ENCODE results near the gene IRX4.

The IRX4 gene

GRCh38 chr5:1834022-1834551 lies 48.6 kb downstream of the IRX4 start:
- DNase-seq: no peak

GRCh38 chr5:1833264-1834021 lies 49.3 kb downstream of the IRX4 start:
- DNase-seq: no peak

GRCh38 chr5:1832511-1833250 lies 50.0 kb downstream of the IRX4 start:
- no peak for DNase-seq

DNA sequence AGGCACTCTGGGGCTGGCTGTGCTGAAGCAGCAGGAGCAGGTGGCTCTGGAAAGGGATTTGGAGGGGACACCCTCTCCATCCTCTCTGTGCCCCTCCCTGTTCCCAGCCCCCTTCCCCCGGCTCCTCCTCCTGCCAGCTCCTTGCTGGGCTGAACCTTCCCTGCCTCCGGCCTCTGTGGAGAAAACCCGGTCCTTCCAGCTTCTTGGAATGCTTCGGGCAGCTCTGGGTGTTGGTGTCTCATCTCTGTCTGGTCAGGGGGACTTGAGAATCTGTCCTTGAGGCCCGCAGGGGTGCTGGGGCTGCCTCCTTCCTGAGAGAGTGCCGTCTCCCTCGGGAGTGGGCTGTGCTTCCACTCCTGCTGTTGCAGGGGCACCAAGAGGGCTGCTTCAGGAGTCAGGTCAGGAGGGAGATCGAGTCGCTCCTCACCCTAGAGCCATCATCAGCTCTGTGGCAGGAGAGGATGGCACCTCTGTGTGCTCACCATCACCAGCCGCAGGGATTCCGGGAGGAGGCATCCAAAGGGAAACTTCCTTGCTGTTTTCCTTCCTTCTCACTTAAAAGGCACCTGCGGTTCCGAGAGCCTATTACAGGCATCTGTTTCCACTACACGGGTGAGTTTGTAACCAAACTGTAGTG lies 50.9 kb downstream of the IRX4 start:
- no peak for DNase-seq

DNA sequence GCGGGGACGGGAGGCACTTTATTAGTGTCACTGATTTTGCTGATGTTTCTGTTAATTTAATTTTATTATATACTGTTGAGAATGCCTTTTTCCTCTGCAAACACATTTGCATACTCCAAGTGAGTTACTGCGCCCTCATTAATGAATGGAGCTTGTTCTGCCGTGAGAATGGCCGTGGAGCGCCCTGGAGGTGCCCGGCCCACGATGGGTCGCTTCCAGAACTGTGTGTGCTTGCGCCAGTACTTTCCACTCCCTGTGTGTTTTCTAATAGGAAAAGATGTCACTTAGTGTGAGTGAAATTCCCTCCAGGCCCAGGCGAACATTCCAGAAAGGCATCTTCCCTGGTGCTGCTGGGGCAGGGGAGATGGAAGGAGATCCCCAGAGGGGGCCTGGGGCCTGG lies 51.5 kb downstream of the IRX4 start:
- DNase-seq: no peak

DNA sequence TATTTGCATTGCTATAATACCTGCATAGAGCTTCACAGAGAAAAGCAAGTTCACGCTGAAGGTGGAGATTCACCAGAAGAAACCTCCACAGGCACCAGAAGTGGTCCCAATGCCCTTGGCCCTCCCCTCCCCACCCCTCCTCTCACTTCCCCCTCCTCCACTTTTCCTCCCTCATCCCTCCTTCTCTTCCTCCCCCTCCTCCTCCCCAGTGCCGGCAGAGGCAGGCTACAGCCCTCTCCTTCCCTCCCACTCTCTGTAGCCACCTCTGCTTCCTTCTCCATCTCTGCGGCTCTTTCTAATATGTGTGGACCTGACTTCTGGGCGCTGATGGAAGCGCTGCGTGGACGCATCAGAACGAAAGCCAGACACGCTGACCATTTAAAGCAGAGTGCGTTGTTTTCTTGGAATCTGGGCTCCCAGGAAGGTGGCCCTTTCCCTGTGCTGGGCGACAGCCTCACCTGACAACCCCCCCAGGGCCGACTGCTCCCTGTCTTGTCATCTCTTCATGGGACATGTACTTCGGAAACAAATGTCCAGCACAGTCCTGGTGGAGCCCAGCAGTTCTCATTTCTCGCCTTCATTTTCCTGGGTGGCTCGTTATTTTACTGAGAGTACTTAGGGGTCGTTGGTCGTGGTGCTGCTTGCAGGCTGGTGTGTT lies 52.0 kb downstream of the IRX4 start:
- no peak for DNase-seq

DNA sequence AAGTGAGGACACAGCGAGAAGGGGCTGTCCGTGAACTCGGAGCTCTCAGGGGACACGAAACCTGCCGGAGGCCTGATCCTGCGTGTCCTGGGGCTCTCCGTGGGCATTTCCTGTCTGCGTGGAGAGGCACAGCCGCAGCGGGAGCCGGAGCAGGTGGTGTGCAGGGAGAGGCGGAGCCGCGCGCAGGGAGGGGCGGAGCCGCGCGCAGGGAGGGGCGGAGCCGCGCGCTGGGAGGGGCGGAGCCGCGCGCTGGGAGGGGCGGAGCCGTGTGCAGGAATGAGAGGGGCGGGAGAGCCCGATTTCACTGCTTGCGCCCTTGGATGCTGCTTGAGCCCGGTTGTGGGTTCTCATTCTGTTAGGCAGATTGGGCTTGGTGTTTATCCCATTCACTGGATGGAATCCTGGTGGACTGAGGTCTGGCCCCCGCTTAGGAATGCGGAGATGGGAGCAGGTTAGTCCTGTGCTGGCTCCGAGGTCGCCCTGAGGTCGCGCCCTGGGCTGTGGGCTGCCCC lies 54.8 kb downstream of the IRX4 start:
- no peak for DNase-seq
